HG02970 (cell line): ENCODE results near the gene SRPK2.
"Not testable (repeated sequence)": the region's sequence is repeated elsewhere in the genome, so short reads cannot be mapped to it uniquely, and the experiment has no call there.

Experiments
- ATAC-seq: cut with Tn5 transposase; IDR thresholded peaks from one replicate; pipeline ENCODE4 v1.9.1; 2021; ENCODE audit warnings: mild to moderate bottlenecking, moderate library complexity, moderate number of reproducible peaks; ENCODE audit not compliant: unreplicated experiment, low FRiP score

Gene SRPK2

GRCh38 chr7:105305633-105306032 lies 83.1 kb downstream of the SRPK2 start:
- no peak for ATAC-seq

DNA sequence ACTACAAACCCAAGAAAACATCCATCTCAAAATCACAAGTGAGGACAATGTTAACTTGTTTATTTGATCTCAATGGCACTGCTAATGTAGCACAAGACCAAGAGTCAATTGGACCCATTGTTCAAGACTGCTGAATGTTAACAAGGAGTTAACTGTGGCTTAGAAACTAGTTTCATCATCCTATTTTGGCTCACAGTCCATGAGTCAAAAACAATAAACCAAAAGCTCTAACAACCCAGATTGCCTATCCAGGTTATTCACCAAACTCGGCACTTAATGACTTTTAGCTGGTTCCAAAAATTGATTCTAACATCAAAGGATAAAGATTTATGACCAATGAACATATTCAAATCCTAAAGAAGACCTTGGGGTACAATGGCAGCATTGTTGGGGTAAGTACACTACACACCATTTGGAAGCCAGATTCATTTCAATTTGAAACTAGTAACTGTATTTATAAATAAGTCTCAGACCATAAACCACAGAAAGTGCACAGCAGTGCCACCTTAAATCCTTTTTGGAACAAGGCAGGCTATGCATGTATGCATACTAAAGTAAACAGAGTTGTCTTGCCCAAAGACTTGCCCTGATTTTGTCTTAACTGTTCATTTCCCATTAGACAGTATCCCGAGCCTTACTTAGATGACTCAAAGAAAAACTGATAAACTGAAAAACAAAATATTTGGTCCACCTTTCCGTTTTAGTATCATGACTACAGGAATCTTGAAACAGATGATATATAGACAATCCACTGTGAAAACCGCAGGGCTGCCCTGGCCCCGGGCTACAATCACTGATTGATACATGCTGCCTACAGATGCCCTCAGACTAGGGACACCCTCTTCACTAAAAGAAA lies 84.5 kb downstream of the SRPK2 start:
- ATAC-seq: peak; percentile 56

- ATAC-seq: not testable (repeated sequence)
These were observed 88.1 kb downstream of the SRPK2 start for GRCh38 chr7:105300587-105300986.

DNA sequence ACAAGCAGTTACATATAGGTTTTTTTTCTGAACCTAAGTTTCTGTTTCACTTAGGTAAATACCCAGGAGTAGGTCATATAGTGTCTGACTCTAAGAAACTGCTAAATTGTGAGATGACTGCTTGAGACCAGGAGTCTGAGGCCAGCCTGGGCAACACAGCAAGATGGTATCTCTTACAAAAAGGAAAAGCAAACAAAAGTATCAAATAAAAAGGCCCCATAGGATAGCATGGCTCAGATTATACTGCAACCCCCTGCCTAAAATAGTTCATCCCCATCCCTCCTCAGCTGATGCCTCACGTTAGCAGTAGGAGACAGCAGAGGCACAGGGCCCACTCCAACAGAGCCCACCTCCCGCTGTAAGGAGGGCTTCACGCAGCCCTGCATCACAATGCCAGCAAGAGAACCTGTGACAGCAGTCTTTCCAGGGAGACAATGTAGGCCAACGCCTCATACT lies 90.3 kb downstream of the SRPK2 start:
- peak; percentile 55 for ATAC-seq

GRCh38 chr7:105297985-105298384 lies 90.7 kb downstream of the SRPK2 start:
- ATAC-seq: peak; percentile 41

DNA sequence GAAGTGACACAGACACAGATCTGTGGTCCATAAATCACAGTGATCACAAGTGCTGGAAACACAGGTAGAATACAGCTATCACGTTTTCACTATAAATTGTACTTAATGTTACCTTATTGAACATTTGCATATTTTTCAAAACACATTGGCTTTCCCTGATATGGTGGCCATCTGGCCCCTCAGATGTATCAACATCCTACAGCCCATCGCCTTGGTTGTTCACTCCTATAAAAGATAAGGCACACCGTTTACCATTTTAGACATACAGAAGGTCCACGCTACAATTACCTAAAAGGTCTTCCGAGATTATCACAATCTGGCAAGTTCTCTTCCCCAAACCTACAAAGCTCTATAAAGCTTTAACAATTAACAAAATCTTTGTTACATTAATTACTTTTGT lies 91.4 kb downstream of the SRPK2 start:
- no peak for ATAC-seq

- ATAC-seq: no peak
These were observed 92.2 kb downstream of the SRPK2 start for GRCh38 chr7:105296491-105296890.

DNA sequence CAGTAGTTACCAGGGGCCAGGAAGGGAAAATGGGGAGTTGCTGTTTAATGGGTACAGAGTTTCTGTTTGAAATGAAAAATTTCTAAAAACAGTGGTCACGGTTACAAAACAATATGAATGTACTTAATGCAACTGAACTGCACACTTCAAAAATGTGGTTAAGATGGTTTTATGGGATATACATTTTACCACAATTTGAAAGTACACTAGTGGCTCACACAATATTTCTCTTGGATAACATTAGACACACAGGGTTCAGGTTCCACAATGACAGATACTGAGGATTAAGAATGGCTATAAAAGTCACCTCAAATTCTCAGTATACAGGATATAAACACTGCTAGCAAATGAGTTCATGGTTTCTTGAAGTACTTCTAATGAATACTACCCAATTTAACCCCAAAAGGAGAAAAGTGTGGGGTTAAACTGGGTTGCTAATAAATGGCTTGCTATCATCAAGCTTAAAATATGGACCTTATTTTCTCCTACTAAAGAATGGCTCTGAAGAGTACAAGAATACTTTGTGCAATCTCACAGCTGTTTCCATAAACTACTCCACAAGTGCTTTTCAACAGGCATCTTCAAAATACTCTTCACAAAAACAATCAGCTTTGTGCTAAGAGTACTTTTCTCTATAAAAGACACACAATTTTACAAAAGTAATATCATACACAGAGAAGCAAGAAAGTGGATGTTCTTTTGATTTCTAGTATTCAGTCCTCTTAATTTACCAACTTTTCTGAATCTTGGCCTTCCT lies 92.9 kb downstream of the SRPK2 start:
- no peak for ATAC-seq

- ATAC-seq: not testable (repeated sequence)
These were observed 94.2 kb downstream of the SRPK2 start for GRCh38 chr7:105294482-105294881.

- ATAC-seq: no peak
These were observed 99.0 kb downstream of the SRPK2 start for GRCh38 chr7:105289704-105290103.

- no peak for ATAC-seq
These were observed 102.3 kb downstream of the SRPK2 start for GRCh38 chr7:105286441-105286840.

- no peak for ATAC-seq
These were observed 103.4 kb downstream of the SRPK2 start for GRCh38 chr7:105285118-105285874.

- no peak for ATAC-seq
These were observed 104.7 kb downstream of the SRPK2 start for GRCh38 chr7:105284014-105284413.

- no peak for ATAC-seq
These were observed 106.8 kb downstream of the SRPK2 start for GRCh38 chr7:105281966-105282365.

DNA sequence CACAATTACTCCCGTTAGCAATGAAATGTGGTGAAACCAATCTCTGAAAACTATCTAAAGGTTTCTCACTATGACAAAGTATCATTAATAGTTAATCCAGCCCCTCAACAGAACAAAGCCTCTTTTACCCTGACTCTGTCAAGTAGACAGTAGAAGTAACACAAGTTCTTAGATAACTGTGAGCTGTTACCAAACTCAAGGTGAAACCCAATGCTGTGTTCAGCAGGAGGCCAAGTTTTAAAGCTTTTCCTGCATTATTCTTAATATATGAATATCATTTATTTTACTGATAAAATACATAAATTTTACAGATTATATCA lies 109.1 kb downstream of the SRPK2 start:
- peak; percentile 74 for ATAC-seq

DNA sequence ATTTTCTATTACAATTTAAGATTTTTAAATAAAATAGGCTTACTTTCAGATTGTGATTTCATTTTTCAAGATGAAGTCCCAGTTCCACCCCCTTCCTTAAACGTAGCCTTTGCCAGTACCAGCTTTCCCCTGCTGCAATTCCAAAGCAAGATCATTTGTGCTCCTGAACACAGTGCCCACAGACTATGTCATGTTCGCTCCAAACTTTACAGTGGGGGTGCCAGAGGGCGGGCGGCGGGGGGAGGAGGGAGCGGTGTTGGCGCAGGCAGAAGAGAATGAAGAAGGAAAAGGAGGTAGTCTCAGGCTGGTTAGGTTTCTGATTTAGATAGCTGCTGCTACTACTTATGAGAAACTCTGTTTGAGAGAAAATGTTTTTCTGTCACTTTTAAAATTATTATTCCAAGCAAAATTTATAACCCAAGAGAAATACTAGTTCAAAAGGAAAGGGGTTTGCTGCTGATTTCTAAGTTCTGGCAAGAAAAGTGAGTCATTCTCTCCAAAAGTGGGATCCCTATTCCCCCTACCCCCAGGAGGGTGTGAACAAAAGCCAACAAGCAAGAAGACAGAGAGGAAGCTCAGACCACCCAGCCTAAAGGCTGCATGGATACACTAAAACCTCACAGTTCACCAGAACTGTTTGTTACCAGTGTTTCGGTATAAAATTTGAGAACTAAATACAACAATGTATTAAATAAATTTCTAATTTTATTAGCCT lies 109.6 kb downstream of the SRPK2 start:
- ATAC-seq: peak; percentile 46

GRCh38 chr7:105278565-105278964 lies 110.2 kb downstream of the SRPK2 start:
- no peak for ATAC-seq

GRCh38 chr7:105277341-105277740 lies 111.4 kb downstream of the SRPK2 start:
- no peak for ATAC-seq

DNA sequence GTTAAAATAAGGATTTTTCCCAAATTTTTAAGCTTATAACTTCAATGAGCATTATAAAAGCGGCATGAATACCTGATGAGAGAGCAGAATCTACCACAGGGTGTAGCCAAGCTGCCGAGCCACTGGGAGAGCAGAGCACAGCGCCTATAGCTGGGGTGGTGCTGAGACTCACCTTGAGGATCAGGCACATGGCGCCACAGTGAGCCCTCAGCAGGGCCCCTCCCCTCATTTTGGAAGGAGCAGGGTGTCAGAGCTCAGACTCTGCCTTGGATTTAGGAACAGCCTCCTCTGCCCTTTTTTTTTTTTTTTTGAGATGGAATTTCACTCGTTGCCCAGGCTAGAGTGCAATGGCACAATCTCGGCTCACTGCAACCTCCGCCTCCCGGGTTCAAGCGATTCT lies 118.6 kb downstream of the SRPK2 start:
- ATAC-seq: no peak

GRCh38 chr7:105269397-105269796 lies 119.3 kb downstream of the SRPK2 start:
- no peak for ATAC-seq
